ENCODE measurements around the gene PPP3R2.

DNA sequence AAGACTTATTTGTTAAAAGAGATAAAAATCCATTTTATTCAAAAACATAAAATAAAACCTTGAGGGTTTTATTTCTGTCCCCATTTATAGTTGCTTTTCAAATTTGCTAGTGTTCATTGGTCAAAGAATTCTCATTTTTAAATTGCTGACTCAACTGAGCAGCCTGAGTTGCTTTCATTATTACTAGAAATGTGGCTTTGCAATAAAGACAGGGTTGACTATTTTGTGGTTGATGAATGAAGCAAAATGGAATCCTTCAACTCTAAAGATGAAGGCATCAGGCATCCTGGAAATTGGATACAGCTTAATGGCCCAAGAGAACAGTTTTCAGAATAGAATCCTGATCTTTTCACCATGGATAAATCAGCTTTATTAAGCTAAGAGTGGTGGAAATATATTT, 23.9 kb upstream of the PPP3R2 start:
- TF ChIP-seq, protein P1, sequence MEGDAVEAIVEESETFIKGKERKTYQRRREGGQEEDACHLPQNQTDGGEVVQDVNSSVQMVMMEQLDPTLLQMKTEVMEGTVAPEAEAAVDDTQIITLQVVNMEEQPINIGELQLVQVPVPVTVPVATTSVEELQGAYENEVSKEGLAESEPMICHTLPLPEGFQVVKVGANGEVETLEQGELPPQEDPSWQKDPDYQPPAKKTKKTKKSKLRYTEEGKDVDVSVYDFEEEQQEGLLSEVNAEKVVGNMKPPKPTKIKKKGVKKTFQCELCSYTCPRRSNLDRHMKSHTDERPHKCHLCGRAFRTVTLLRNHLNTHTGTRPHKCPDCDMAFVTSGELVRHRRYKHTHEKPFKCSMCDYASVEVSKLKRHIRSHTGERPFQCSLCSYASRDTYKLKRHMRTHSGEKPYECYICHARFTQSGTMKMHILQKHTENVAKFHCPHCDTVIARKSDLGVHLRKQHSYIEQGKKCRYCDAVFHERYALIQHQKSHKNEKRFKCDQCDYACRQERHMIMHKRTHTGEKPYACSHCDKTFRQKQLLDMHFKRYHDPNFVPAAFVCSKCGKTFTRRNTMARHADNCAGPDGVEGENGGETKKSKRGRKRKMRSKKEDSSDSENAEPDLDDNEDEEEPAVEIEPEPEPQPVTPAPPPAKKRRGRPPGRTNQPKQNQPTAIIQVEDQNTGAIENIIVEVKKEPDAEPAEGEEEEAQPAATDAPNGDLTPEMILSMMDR (IDR thresholded peaks at IDR 0.05; ENCODE audit: insufficient read depth, low read length, poor library complexity, severe bottlenecking) = no peak
- TF ChIP-seq EZH2phosphoT487 (conservative IDR thresholded peaks at IDR 0.05; ENCODE audit: low read length) = no peak

Measured in SU-DHL-6 (cell line).